GM21717 (cell line): Measurements from ENCODE around the gene MDM1.

Experiments
- ATAC-seq: cut with Tn5 transposase; IDR thresholded peaks from one replicate; pipeline ENCODE4 v1.9.1; 2021; ENCODE audit warnings: mild to moderate bottlenecking, moderate library complexity; ENCODE audit not compliant: unreplicated experiment

MDM1 gene

DNA sequence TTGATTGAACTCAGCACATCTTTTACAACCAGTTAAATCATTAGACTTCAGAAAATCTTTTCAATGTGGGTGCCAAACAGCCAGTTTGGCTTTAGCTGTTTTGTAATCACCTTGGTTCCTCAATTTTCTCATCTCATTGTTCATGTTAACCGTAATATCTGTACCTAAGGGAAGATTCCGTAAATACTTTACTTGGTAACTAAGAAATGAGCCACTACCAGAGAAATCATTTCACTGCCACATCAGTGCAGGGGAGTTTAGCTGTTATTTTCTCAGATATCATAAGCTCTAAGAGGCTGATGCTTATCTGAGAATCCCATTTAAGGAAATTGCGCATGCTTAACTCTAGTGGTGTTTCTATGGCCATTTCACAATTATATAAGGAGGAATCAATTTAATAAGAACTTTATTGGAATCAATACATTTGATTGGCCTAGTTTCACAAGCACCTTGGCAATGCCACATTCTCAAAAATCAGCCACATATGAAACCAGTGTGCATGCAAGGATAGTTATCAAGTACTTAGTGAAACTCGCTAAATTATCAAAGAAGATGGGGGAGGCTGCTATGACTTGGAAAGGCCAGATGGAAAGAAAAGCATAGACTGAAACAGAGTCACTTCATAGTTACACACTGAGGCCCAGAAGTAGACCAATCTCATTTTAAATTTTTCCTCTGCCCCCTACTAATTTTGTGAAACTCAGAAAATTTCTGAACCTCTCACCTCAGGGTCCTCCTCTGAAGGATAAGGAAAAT is 50.7 kb downstream of the MDM1 start:
- ATAC-seq = no peak

- ATAC-seq = no peak
These were observed 51.9 kb downstream of the MDM1 start for GRCh38 chr12:68280240-68280639.

DNA sequence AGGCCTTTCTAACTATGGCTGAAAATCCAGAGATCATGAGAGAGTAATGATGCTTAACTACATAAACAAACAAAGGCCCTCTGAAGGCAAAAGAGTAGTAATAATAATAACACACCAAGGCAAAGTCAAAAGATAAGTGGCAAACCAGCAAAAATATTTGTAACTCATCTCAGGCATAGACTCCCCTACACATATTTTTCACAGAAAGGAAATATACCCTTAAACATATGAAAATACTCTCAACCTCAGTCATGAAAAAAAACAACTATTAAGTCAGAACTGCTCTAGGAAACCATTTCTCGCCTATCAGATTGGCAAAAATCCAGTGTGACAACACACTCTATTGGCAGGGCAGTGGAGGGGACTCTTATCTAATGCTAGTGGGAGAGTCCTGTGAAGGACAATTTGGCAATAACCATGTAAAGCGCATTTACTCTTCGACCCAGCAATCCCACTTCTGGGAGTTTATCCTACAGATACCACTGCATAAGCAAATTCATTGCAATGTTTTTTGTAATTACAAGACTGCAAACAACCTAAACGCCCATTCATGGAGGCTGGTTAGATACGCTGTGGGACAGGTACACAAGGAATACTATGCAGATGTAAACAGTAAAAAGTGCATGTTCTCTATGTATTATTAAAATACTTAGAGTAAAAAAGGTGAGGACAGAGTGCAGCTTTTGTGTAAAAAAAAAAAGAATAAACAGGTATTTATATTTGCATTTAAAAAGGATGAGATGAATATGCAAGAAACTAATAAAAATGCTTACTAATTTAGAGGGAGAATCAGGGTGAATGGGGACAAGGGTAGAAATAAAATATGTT is 52.7 kb downstream of the MDM1 start:
- no peak for ATAC-seq

- ATAC-seq = no peak
These were observed 55.7 kb downstream of the MDM1 start for GRCh38 chr12:68276402-68276930.

- ATAC-seq = no peak
These were observed 59.4 kb downstream of the MDM1 start for GRCh38 chr12:68272732-68273131.

DNA sequence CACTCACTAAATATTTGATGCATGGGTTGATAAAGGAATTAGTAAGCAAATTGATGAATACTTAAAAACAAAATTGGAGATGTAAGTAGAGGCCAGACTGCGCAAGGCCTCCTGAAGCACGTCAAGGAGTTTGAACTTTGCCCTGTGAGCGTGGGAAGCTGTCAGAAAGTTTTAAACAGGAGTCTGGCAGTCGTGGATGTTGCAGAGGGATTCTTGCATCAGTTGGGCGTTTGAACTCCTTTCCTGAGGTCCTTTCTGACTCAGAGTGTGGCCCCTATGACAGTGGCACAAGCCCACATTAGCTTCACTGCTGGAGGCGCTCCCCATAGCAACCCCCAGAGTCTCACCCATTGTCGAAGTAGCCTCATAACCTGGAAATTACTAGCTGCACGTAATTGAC is 60.8 kb downstream of the MDM1 start:
- no peak for ATAC-seq

GRCh38 chr12:68270358-68270757 is 61.8 kb downstream of the MDM1 start:
- ATAC-seq = no peak

DNA sequence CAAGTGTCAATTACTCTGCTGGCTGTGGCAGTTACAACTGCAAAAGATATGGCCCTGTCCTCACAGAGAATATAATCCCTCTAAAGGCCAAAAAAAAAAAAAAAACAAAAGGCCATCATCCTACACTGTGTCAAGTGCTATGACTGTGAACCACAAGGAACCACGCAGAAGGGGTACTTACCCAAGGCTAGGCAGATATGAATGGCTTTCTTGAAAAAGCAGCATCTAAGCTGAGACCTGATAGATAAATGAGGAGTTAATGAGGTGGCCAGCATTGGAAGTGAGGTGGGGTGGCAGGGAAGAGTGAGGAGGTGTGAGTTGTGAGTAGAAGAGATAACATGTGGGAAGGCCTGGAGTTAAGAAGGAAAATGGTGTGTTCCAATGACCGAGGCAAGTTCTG is 62.4 kb downstream of the MDM1 start:
- no peak for ATAC-seq

- no peak for ATAC-seq
These were observed 63.2 kb downstream of the MDM1 start for GRCh38 chr12:68268967-68269366.

GRCh38 chr12:68267892-68268396 is 64.2 kb downstream of the MDM1 start:
- ATAC-seq = no peak

GRCh38 chr12:68264857-68265256 is 67.3 kb downstream of the MDM1 start:
- ATAC-seq = no peak

DNA sequence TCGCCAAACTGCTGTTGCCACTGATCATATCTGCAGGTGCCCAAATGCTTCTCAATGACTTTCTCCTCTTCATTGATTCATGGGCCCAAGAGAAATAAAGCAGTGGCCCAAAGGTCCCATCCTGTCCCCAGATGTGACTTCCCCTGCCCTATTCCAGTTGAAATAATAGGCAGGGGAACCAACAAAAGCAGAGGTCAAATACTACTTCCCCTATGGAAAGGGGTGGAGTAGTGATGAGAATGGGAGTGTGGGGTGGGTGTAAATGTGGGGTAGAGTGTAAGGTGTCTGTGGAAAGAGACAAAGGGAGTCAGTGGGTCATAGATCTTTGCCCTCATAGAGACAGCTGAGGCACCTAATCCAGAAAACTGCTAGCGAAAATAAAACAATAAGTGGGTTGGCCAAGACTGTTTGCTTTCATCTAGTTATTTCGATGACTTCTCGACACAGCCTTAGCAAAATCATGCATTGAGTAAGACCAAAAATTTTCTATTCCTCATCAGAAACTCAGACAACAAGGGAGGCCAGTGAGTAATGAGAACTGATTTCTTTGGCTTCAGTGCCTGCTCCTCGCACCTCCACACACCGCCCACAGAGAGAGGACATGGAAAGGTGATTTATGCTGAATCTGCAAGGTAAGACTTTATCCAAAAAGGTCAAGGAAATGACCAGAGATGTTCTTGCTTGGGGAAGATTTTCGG is 67.9 kb downstream of the MDM1 start:
- ATAC-seq = no peak

DNA sequence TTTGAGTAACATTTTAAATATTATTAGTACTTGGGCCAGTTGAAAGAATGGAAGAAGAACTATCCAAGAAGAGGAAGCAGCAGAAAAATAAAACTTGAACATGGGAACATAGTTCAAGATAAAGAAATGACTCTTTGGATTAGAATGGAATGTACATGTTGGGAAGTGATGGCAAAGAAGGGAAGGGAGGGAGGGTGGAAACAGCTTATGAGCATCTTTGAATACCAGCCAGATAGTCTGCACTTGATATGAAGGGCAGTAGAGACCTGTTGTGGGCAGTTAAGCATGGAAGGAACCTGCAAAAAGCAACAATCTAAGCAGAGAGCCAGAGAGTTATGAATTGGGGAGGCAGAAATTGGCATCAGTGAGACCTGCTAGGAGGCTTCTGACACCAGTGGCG is 68.8 kb downstream of the MDM1 start:
- ATAC-seq = no peak

DNA sequence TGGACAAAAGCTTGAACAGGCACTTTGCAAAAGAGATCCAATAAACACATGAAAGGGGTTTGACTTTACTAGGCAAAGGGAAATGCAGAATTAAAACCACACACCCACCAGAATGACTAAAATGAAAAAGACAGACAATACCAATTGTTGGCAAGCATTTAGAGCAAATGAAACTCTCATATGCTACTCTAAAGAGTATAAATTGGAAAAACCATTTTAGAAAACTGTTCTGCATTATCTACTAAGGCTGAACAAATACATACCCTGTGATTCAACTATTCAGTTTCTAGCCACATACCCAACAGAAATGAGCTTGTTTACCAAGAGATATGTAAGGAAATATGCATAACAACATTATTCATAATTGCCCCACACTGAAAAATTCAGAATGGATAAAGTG is 70.3 kb downstream of the MDM1 start:
- no peak for ATAC-seq

- ATAC-seq = no peak
These were observed 72.0 kb downstream of the MDM1 start for GRCh38 chr12:68260153-68260552.

- ATAC-seq = no peak
These were observed 72.7 kb downstream of the MDM1 start for GRCh38 chr12:68259318-68259940.

- ATAC-seq = no peak
These were observed 78.7 kb downstream of the MDM1 start, which contains the start of gene IL22 for GRCh38 chr12:68253504-68253903. Gene IL22, minus strand, starts transcription at chr12:68253604. Its CDS starts 156 bp downstream, at chr12:68253448.

DNA sequence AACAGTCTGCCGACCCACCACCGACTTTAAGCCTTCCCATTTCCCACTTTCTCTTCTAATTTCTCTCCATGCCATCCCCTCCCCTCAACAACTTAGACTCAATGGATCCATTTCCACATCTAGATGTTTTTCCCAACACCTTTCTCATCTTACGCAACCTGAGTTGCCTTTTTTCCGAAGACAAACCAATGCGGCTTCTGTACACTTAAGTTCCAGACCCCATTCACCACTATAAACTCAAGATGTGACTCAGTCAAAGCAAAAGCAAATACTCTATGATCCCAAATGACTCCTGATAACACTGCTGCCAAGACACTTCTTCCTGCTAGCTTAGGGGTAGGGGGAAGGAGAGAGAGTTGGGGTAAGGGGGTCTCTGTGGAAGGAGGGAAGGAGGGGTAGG is 80.1 kb downstream of the MDM1 start:
- no peak for ATAC-seq

GRCh38 chr12:68250454-68250853 is 81.7 kb downstream of the MDM1 start:
- no peak for ATAC-seq

DNA sequence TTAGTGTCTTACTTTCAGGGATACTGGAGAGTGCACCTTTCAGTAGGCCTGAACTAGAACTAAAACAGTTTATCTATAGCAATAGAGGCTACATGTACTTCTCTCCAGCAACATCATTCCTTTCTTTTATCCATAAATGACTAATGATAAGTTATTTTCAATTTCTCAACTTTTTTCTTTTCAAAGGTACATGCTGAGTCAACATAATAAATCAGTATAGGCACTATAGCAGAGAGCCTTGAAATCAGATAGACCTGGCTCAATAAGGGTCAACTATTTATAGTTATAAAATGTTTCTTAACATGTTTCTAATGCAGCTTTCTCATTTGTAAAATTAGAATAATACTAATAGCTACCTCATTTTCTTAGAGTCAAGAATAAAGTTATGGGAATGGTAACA is 84.4 kb downstream of the MDM1 start:
- no peak for ATAC-seq

DNA sequence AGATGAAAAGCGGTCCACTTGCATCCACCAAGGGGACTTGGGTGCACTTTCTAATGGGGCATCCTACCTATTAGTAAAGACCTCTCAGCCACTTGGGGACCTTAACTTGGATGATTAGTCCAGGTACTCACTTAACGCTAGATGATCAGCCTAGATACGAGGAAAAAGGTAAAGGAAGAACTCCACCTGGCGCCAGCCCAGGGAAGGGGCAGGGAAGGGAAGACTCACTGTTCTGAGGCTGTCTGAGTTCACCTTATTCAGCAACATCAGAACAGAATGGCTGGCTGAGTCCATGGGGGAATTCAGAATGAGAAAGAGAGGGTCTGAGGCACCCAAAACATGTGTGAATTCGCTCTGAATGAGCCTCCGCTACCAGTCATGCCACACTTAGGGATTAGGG is 85.8 kb downstream of the MDM1 start:
- no peak for ATAC-seq
